A673 (cell line): ENCODE measurements around the gene C3orf20. TPM values are rescaled to one million over a fixed set of nuclear protein-coding genes. Genes with fewer than 3 reads are reported as not detected.

Experiments used
- BruUV-seq: library from RNA; stranded (reverse); fragments of 400-500 nt; replicated peaks from 2 replicates; lab custom pipeline; 2021; lab: Mats Ljungman, UMichigan
- CTCF ChIA-PET: fragments of 300-600 bp; sonication (Branson Sonifier 250); formaldehyde crosslinking; loops from one replicate; lab custom pipeline; 2022; ENCODE audit warnings: antibody characterized with exemption; lab: Charles Lee
- POLR2A ChIA-PET: fragments of 300-600 bp; sonication (Branson Sonifier 250); formaldehyde crosslinking; loops from one replicate; lab custom pipeline; 2022; ENCODE audit warnings: antibody characterized with exemption; ENCODE audit not compliant: low non-redundant PET; lab: Charles Lee
- DNase-seq: peaks from one replicate; pipeline ENCODE4 v3.0.0-alpha.2; 2015; ENCODE audit warnings: low spot score
- H3K27ac ChIP-seq: fragments of 200-600 bp; sonication (generic); 2 replicates; pipeline ENCODE4 v1.5.1; 2016; ENCODE audit warnings: mixed run types, low read depth, mild to moderate bottlenecking, mixed read lengths, antibody characterized with exemption, low read length; ENCODE audit not compliant: poor library complexity, severe bottlenecking
- H3K27me3 ChIP-seq: fragments of 200-600 bp; sonication (generic); replicated peaks from 2 replicates; pipeline ENCODE4 v1.6.1; 2017; ENCODE audit warnings: mixed run types, low read depth, mild to moderate bottlenecking, mixed read lengths, antibody characterized with exemption, low read length; ENCODE audit not compliant: insufficient read depth, poor library complexity
- H3K36me3 ChIP-seq: fragments of 200-600 bp; sonication (generic); 2 replicates; pipeline ENCODE4 v1.6.1; 2016; ENCODE audit warnings: mixed run types, mild to moderate bottlenecking, mixed read lengths, antibody characterized with exemption, low read length; ENCODE audit not compliant: insufficient read depth, poor library complexity, severe bottlenecking
- H3K4me1 ChIP-seq: fragments of 200-600 bp; sonication (generic); 2 replicates; pipeline ENCODE4 v1.6.1; 2017; ENCODE audit warnings: mixed run types, mild to moderate bottlenecking, mixed read lengths, antibody characterized with exemption, low read length; ENCODE audit not compliant: insufficient read depth, poor library complexity, severe bottlenecking
- H3K4me3 ChIP-seq: fragments of 200-600 bp; sonication (generic); 2 replicates; pipeline ENCODE4 v1.5.1; 2016; ENCODE audit warnings: low read depth, mixed run types, mild to moderate bottlenecking, mixed read lengths, low read length; ENCODE audit not compliant: poor library complexity, severe bottlenecking
- H3K9me3 ChIP-seq: fragments of 200-600 bp; sonication (generic); 2 replicates; pipeline ENCODE4 v1.6.1; 2016; ENCODE audit warnings: mixed run types, low read depth, mild to moderate bottlenecking, mixed read lengths, antibody characterized with exemption, low read length; ENCODE audit not compliant: poor library complexity, severe bottlenecking
- CTCF ChIP-seq: fragments of 300-800, 200-600 bp; sonication (generic); conservative IDR thresholded peaks from 2 replicates; pipeline ENCODE4 v1.5.1; 2017; ENCODE audit warnings: low read depth, mild to moderate bottlenecking, antibody characterized with exemption, low read length, moderate library complexity, mixed read lengths
- EZH2 ChIP-seq: fragments of 200-600 bp; sonication (generic); IDR thresholded peaks from 2 replicates; pipeline ENCODE4 v1.6.1; 2017; ENCODE audit warnings: borderline replicate concordance, low read depth, mild to moderate bottlenecking, mixed read lengths, antibody characterized with exemption, low read length; ENCODE audit not compliant: poor library complexity, severe bottlenecking
- intact Hi-C: fragments of 100-400 bp; cut with micrococcal nuclease; formaldehyde crosslinking; loops from one replicate; pipeline ENCODE4 v1.10.0; 2022; ENCODE audit not compliant: unreplicated experiment
- total RNA-seq: library from RNA; stranded (reverse); gene quantifications from 2 replicates; pipeline ENCODE4 v1.2.3, GENCODE V29; 2021

C3orf20 gene
- total RNA-seq, 1 experiment from 2014 or later = 0.17 TPM

DNA sequence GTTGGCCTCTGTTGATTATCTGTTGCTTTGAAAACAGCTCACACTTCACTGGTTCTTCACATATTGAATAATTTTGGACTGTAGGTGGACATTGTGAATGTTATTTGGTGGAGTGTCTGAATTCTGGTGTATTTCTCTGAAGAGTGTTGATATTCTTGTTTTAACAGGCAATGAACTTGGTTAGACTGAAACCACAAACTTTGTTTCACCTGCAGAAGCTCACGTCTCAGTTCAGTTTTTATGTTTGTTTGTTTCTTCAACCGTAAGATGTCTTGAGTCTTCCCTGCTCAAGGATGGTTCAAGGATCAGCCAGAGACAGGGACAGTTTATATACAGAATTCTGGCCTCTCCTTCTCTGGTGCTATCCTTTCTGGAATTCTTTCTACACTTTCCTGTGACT lies 43.6 kb downstream of the C3orf20 start:
- H3K27ac ChIP-seq = no peak overlapping the region
- intact Hi-C loops = no loop called here
- no peak overlapping the region for H3K4me3 ChIP-seq
- no peaks in the 10 kb centered on the region for H3K36me3 ChIP-seq
- H3K4me1 ChIP-seq = no peaks in the 10 kb centered on the region
- no peak for DNase-seq
- BruUV-seq = no TSS peak
- no peaks in the 10 kb centered on the region for H3K9me3 ChIP-seq
- H3K27me3 ChIP-seq = peaks cover 3% of the 10 kb centered on the region
- POLR2A ChIA-PET = no interaction called here
- TF ChIP-seq CTCF (no peak), EZH2 (no peak)
- CTCF ChIA-PET = no interaction called here

GRCh38 chr3:14719006-14719405 lies 44.1 kb downstream of the C3orf20 start:
- no peaks in the 10 kb centered on the region for H3K4me1 ChIP-seq
- CTCF ChIA-PET = no interaction called here
- no peaks in the 10 kb centered on the region for H3K36me3 ChIP-seq
- H3K27ac ChIP-seq = no peak overlapping the region
- no TSS peak for BruUV-seq
- no peaks in the 10 kb centered on the region for H3K9me3 ChIP-seq
- POLR2A ChIA-PET = no interaction called here
- no peak overlapping the region for H3K4me3 ChIP-seq
- TF ChIP-seq CTCF (no peak), EZH2 (no peak)
- peaks cover 3% of the 10 kb centered on the region for H3K27me3 ChIP-seq
- intact Hi-C loops = no loop called here
- DNase-seq = no peak

- Histone ChIP-seq H3K27ac (no peak overlapping the region), H3K4me1 (no peaks in the 10 kb centered on the region), H3K36me3 (no peaks in the 10 kb centered on the region), H3K27me3 (peaks cover 3% of the 10 kb centered on the region), H3K4me3 (no peak overlapping the region), H3K9me3 (no peaks in the 10 kb centered on the region)
- intact Hi-C loops = no loop called here
- POLR2A ChIA-PET = no interaction called here
- DNase-seq = no peak
- CTCF ChIA-PET = no interaction called here
- TF ChIP-seq EZH2 (no peak), CTCF (no peak)
- no TSS peak for BruUV-seq
Observed at GRCh38 chr3:14721126-14721864, 46.4 kb downstream of the C3orf20 start.
